GM10266 (cell line): Measurements from ENCODE around the gene OSBPL1A.
A peak's percentile ranks its signal among the peaks of the same experiment; 100 is the strongest.

ENCODE experiments used
- DNase-seq: peaks from one replicate; pipeline ENCODE4 v3.0.0; 2012; ENCODE audit errors: extremely low spot score
- TF ChIP-seq, protein P1 (sequence below): IDR thresholded peaks from 2 replicates; pipeline ENCODE4 v1.5.1; 2012; ENCODE audit warnings: mild to moderate bottlenecking, low read depth; ENCODE audit not compliant: control insufficient read depth, insufficient read depth; ENCODE audit errors: missing control alignments

The OSBPL1A gene

DNA sequence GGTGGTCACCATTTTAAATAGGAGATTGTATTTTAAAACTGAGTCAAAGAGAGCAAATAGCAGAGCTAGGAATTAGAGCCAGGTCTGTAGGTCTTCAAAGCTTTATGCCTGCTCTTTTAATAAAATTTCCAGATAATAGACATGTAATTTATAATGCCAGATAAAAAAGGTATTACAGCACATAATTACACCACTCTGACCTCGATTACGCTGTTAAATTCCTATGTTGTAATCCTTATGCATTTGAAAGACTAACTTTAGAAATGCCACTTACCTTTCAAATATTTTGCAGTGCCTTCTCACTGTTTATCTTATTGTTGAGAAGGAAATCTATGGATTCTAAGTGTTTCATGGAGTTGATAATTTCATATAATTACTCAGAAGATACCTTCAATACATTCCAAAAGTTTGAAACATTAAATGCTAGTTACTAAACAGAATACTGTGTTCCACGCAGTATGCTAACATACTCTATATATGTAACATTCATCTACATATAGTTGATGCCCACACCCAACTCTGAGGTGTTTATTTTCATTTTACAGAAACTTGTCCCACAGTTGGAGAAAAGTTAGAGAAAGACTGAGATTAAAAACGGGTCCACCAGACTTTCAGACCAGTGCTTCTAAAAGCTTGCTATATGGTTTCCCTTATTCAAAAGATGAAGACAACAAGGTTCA, 120.0 kb downstream of the OSBPL1A start:
- no peak for DNase-seq

DNA sequence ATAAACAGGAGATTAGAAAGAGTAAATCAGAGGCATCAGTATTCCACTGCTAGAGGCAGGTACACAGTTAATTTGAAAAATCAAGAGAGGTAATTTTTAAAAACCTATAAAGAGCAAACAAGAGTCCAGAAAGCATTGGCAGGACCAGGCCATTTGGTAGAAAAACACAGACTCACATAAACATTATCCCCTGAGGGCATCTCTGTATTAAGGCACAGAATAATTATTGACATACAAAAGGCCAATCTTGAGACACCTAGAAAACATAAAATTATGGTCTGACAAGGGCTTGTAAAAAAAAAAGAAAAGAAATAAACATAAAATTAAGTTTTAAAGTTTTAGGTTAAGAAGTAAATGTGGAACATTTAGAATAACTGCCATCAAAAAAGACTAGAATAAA, 120.6 kb downstream of the OSBPL1A start:
- TF ChIP-seq, protein P1, sequence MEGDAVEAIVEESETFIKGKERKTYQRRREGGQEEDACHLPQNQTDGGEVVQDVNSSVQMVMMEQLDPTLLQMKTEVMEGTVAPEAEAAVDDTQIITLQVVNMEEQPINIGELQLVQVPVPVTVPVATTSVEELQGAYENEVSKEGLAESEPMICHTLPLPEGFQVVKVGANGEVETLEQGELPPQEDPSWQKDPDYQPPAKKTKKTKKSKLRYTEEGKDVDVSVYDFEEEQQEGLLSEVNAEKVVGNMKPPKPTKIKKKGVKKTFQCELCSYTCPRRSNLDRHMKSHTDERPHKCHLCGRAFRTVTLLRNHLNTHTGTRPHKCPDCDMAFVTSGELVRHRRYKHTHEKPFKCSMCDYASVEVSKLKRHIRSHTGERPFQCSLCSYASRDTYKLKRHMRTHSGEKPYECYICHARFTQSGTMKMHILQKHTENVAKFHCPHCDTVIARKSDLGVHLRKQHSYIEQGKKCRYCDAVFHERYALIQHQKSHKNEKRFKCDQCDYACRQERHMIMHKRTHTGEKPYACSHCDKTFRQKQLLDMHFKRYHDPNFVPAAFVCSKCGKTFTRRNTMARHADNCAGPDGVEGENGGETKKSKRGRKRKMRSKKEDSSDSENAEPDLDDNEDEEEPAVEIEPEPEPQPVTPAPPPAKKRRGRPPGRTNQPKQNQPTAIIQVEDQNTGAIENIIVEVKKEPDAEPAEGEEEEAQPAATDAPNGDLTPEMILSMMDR: no peak
- no peak for DNase-seq

More for the DNA sequence above, 120.0 kb downstream of the OSBPL1A start:
- TF ChIP-seq, protein P1: no peak

DNA sequence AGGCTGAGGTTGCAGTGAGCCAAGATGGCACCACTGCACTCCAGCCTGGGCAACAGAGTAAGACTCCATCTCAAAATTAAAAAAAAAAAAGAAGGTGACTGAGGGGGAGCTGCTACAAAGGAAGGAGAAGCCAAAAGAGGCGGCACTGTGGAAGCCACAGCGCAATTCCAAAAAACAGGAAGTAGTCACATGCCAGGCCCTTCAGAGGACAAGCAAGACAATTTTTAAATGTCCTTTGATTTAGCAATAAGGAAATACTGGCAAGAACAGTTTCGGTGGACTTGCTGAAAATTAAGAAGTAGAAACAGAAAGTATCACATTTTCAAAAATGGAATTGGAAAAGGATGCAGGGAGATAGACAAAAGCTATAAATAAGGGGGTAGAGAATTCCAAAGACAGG, 122.8 kb downstream of the OSBPL1A start:
- TF ChIP-seq, protein P1: no peak
- DNase-seq: no peak

DNA sequence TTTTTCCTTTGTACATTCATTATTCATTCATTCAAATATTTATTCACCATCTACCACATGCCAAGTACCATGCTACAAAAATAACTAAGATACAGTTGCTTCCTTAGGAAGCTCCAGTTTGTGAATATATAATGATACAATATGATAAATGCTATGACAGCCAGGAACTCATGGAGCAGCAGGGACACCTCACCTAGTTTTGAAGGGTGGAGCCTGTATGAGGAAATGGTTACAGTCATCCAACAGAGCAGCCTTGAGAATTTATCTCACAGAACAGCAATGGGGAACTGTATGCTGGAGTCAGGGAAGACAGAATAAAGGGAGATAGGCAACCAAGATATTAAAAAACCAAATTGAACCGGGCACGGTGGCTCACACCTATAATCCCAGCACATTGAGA, 124.0 kb downstream of the OSBPL1A start:
- TF ChIP-seq, protein P1: no peak
- no peak for DNase-seq

DNA sequence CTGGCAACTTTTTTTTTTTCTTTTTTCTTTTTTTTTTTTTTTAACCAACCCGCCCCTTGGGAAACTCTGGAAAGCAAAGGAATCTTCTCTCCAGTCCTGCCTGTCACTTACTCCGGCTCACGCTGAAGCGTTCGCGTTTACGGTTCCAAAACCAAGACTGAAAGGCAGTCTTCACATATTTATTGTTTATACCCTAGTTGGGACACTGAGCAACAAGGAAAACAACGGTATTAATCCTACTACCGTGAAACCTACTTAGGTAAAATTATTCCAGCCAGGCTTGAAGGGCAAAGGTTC, 125.4 kb downstream of the OSBPL1A start:
- no peak for DNase-seq

DNA sequence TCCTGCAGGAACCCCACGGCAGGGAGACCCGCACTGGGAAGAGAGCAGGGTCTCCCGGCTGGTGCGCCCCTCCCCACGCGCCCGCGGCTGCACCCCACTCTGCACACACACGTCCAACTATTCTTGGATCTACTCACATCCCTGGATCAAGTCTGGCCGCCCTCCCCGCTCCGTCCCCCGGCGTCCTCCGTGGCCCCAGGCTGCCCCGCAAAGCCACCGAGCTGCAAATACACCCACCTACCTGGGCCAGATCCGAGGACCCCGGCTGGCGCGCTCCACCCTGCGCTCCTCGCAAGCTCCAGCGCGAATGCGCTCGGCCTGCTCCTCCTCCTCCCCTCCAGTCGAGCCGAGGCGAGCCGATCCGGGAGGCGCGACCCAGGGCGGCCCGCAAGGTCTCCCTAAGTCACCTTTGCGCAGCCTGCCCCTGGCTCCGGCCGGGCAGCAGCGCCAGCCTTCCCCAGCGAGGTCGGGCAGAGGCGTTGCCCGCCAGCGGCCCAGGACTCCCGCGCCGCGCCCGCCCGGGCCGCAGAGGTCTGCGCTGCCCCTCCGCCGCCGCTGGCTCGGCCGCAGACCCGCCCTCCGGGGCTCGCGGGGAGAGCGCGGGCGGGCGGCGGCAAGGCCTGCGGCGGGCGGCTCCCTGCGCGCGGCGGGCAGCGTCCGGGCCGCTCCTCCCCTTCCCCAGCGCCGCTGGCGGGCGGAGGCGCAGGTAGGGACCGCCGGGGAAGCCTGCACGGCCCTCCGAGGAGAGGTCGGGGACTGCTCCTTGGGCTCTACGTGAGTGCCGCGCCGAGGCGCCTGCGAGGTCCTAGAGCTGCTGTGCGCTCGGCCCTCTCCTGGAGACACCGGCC, 126.0 kb downstream of the OSBPL1A start:
- TF ChIP-seq, protein P1: no peak
- peak; percentile 59 for DNase-seq

More for the DNA sequence above, 125.4 kb downstream of the OSBPL1A start:
- TF ChIP-seq, protein P1: no peak

DNA sequence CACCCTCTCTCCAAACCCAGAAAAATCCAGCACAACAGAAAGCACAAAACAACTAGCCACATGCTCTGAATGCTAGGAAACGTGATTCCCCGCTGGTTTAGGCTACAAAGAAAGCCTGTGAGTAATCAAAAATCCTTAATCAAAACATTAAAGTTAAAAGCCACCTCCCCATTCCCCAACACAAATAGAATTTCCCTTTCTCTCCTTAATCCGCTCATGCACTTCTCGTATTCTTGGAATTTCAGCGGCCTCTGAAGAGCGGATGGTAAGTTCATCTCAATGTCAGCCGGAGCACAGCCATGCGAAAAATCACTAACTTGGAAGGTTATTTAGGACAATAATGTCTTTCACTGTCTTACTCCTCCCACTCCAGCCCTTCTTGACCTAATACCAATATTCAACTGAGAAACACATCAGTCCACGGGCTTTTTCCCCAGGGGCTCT, 126.7 kb downstream of the OSBPL1A start:
- no peak for DNase-seq
- TF ChIP-seq, protein P1: no peak
